Trophoblast cell (in vitro differentiated cells and primary cell): ENCODE data around the gene BLM.

ENCODE experiments used
- DNase-seq, 2 donors: peaks; one replicate each; pipeline ENCODE4 v3.0.0-alpha.2; 2016
- H2AFZ ChIP-seq: 2 replicates; pipeline ENCODE4 v1.6.1; 2013; ENCODE audit warnings: low read length, moderate library complexity, mild to moderate bottlenecking; ENCODE audit not compliant: insufficient read depth, poor library complexity
- H2AK5ac ChIP-seq: 2 replicates; pipeline ENCODE4 v1.6.1; 2013; ENCODE audit warnings: mild to moderate bottlenecking, low read length
- H2BK120ac ChIP-seq: 2 replicates; pipeline ENCODE4 v1.6.1; 2013; ENCODE audit warnings: low read length, mild to moderate bottlenecking, moderate library complexity; ENCODE audit not compliant: insufficient read depth, poor library complexity
- H2BK12ac ChIP-seq: 2 replicates; pipeline ENCODE4 v1.6.1; 2013; ENCODE audit warnings: mild to moderate bottlenecking, low read length, moderate library complexity
- H2BK5ac ChIP-seq: 2 replicates; pipeline ENCODE4 v1.6.1; 2013; ENCODE audit warnings: low read length, low read depth, moderate library complexity, mild to moderate bottlenecking; ENCODE audit not compliant: poor library complexity
- H3K14ac ChIP-seq: 2 replicates; pipeline ENCODE4 v1.6.1; 2013; ENCODE audit warnings: mild to moderate bottlenecking, low read length
- H3K18ac ChIP-seq: 2 replicates; pipeline ENCODE4 v1.6.1; 2013; ENCODE audit warnings: mild to moderate bottlenecking, low read length
- H3K23ac ChIP-seq: 2 replicates; pipeline ENCODE4 v1.6.1; 2013; ENCODE audit warnings: low read length
- H3K27ac ChIP-seq: 2 replicates; pipeline ENCODE4 v1.5.1; 2013; ENCODE audit warnings: low read depth, mild to moderate bottlenecking, inconsistent platforms, low read length, moderate library complexity
- H3K27me3 ChIP-seq: 2 replicates; pipeline ENCODE4 v1.6.1; 2013; ENCODE audit warnings: inconsistent platforms, mild to moderate bottlenecking, low read length, moderate library complexity; ENCODE audit not compliant: insufficient read depth
- H3K36me3 ChIP-seq, 2 experiments: 1 replicate in 1 of 2; 2 replicates in 1 of 2; pipeline ENCODE4 v1.6.1; 2013; ENCODE audit warnings: low read length in 2 of 2, mild to moderate bottlenecking in 2 of 2, moderate library complexity in 1 of 2; ENCODE audit not compliant: insufficient read depth in 2 of 2, control insufficient read depth in 1 of 2
- H3K4ac ChIP-seq: 2 replicates; pipeline ENCODE4 v1.6.1; 2013; ENCODE audit warnings: low read depth, mild to moderate bottlenecking, low read length, moderate library complexity
- H3K4me1 ChIP-seq, 2 experiments: 1 replicate in 1 of 2; 2 replicates in 1 of 2; pipeline ENCODE4 v1.6.1; 2013; ENCODE audit warnings: low read length in 2 of 2, mild to moderate bottlenecking in 2 of 2, moderate library complexity in 1 of 2; ENCODE audit not compliant: insufficient read depth in 2 of 2, control insufficient read depth in 1 of 2
- H3K4me2 ChIP-seq: 2 replicates; pipeline ENCODE4 v1.6.1; 2013; ENCODE audit warnings: inconsistent platforms, mild to moderate bottlenecking, low read length, moderate library complexity
- H3K4me3 ChIP-seq: 2 replicates; pipeline ENCODE4 v1.5.1; 2013; ENCODE audit warnings: mild to moderate bottlenecking, low read depth, low read length, inconsistent platforms
- H3K79me1 ChIP-seq: one replicate; pipeline ENCODE4 v1.6.1; 2013; ENCODE audit warnings: low read length
- H3K79me2 ChIP-seq: 2 replicates; pipeline ENCODE4 v1.6.1; 2013; ENCODE audit warnings: low read length, mild to moderate bottlenecking; ENCODE audit not compliant: control insufficient read depth, insufficient read depth, poor library complexity
- H3K9ac ChIP-seq: 2 replicates; pipeline ENCODE4 v1.6.1; 2013; ENCODE audit warnings: mild to moderate bottlenecking, low read length
- H3K9me3 ChIP-seq: 2 replicates; pipeline ENCODE4 v1.6.1; 2013; ENCODE audit warnings: low read depth, mild to moderate bottlenecking, control low read depth, inconsistent platforms, low read length; ENCODE audit not compliant: insufficient read depth
- H4K12ac ChIP-seq: 2 replicates; pipeline ENCODE4 v1.6.1; 2013; ENCODE audit warnings: low read depth, mild to moderate bottlenecking, low read length, moderate library complexity
- H4K8ac ChIP-seq: 2 replicates; pipeline ENCODE4 v1.6.1; 2013; ENCODE audit warnings: low read depth, mild to moderate bottlenecking, low read length, moderate library complexity
- H4K91ac ChIP-seq: one replicate; pipeline ENCODE4 v1.6.1; 2013; ENCODE audit warnings: low read depth, mild to moderate bottlenecking, low read length, moderate library complexity
- WGBS: extraction: QIAGEN DNeasy Blood & Tissue Kit; methylation state at CpG from one replicate; pipeline ENCODE4 v1.1.7; 2013; ENCODE audit warnings: missing lambda C conversion rate; ENCODE audit not compliant: insufficient read length, insufficient coverage; ENCODE audit errors: extremely low coverage; 5-methylcytosine and 5-hydroxymethylcytosine counted together

Gene BLM

DNA sequence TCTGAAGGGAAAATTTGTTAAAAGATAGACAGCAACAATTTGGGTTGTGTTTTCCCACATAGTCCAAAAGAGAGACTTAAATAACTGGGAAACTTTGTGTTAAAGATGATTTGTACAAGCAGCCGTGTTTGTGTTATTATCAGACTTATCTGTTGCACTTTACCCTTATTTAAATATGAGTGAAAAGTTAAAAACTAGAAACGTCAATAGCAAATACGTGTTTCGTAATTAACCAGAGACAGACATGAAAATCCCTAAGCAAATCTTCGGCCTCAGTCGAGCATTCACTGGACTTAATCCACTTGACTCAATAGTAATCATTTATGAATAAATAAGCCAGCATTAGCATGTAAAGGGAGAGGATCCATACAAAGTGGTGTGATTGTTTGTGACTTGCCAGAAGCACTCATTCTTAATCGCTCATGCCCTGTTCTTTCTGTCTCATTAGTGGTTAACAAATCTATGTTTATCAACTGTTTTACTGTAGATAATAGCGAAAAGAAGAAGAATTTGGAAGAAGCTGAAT is 34.2 kb downstream of the BLM start:
- Histone ChIP-seq H4K91ac (no peak overlapping the region), H3K27me3 (no peaks in the 10 kb centered on the region), H3K4me2 (no peak overlapping the region), H2AFZ (no peak overlapping the region), H3K79me2 (no peaks in the 10 kb centered on the region), H3K14ac (no peak overlapping the region), H3K23ac (no peak overlapping the region), H3K36me3 (peaks cover 3% of the 10 kb centered on the region in 2 experiments), H3K4ac (no peak overlapping the region), H3K9ac (no peak overlapping the region), H3K27ac (no peak overlapping the region), H2BK12ac (no peak overlapping the region), H3K79me1 (no peaks in the 10 kb centered on the region), H4K8ac (no peak overlapping the region), H3K9me3 (no peaks in the 10 kb centered on the region), H4K12ac (no peak overlapping the region), H2AK5ac (no peak overlapping the region), H3K18ac (no peak overlapping the region), H2BK5ac (no peak overlapping the region), H2BK120ac (no peak overlapping the region), H3K4me3 (no peak overlapping the region), H3K4me1 (no peaks in the 10 kb centered on the region)
- DNase-seq = no peak
- no CpG with 5 or more reads among the region's 8 CpGs for WGBS

GRCh38 chr15:90756916-90757315 is 39.8 kb downstream of the BLM start:
- Histone ChIP-seq H3K27ac (no peak overlapping the region), H3K79me1 (no peaks in the 10 kb centered on the region), H3K14ac (no peak overlapping the region), H4K8ac (no peak overlapping the region), H4K91ac (no peak overlapping the region), H3K4ac (no peak overlapping the region), H3K9ac (no peak overlapping the region), H3K4me1 (no peaks in the 10 kb centered on the region), H3K27me3 (no peaks in the 10 kb centered on the region), H2AFZ (no peak overlapping the region), H2BK12ac (no peak overlapping the region), H3K79me2 (no peaks in the 10 kb centered on the region), H3K4me3 (no peak overlapping the region), H3K36me3 (peaks cover 3 to 5% of the 10 kb centered on the region in 2 experiments), H2BK5ac (no peak overlapping the region), H2AK5ac (no peak overlapping the region), H3K23ac (no peak overlapping the region), H3K18ac (no peak overlapping the region), H2BK120ac (no peak overlapping the region), H4K12ac (no peak overlapping the region), H3K4me2 (no peak overlapping the region), H3K9me3 (no peaks in the 10 kb centered on the region)
- no peak for DNase-seq
- no CpG with 5 or more reads among the region's 2 CpGs for WGBS

- no peak overlapping the region for H3K4me2 ChIP-seq
- no peak overlapping the region for H4K91ac ChIP-seq
- peaks cover 5% of the 10 kb centered on the region in 2 experiments for H3K36me3 ChIP-seq
- no peak for DNase-seq
- no CpG with 5 or more reads among the region's 1 CpG for WGBS
- H3K9me3 ChIP-seq = no peaks in the 10 kb centered on the region
- H3K27me3 ChIP-seq = no peaks in the 10 kb centered on the region
- no peak overlapping the region for H3K14ac ChIP-seq
- H3K9ac ChIP-seq = no peak overlapping the region
- H4K12ac ChIP-seq = no peak overlapping the region
- no peak overlapping the region for H4K8ac ChIP-seq
- H2AFZ ChIP-seq = no peak overlapping the region
- no peak overlapping the region for H3K4ac ChIP-seq
- no peak overlapping the region for H2BK120ac ChIP-seq
- no peak overlapping the region for H2AK5ac ChIP-seq
- H3K79me1 ChIP-seq = no peaks in the 10 kb centered on the region
- H3K79me2 ChIP-seq = no peaks in the 10 kb centered on the region
- no peak overlapping the region for H2BK12ac ChIP-seq
- no peak overlapping the region for H3K18ac ChIP-seq
- no peak overlapping the region for H3K4me3 ChIP-seq
- no peaks in the 10 kb centered on the region for H3K4me1 ChIP-seq
- H2BK5ac ChIP-seq = no peak overlapping the region
- no peak overlapping the region for H3K27ac ChIP-seq
- no peak overlapping the region for H3K23ac ChIP-seq
These were observed 40.3 kb downstream of the BLM start for GRCh38 chr15:90757461-90757860.

GRCh38 chr15:90760661-90761232 is 43.6 kb downstream of the BLM start:
- H2BK120ac ChIP-seq = no peak overlapping the region
- H2BK12ac ChIP-seq = no peak overlapping the region
- DNase-seq = no peak
- H3K4ac ChIP-seq = no peak overlapping the region
- H4K8ac ChIP-seq = no peak overlapping the region
- no peaks in the 10 kb centered on the region for H3K79me1 ChIP-seq
- H2BK5ac ChIP-seq = no peak overlapping the region
- no peak overlapping the region for H3K18ac ChIP-seq
- no peak overlapping the region for H3K27ac ChIP-seq
- WGBS = no CpG with 5 or more reads among the region's 1 CpG
- no peak overlapping the region for H3K14ac ChIP-seq
- H3K4me2 ChIP-seq = no peak overlapping the region
- H3K36me3 ChIP-seq = peaks cover 3 to 5% of the 10 kb centered on the region in 2 experiments
- H3K79me2 ChIP-seq = no peaks in the 10 kb centered on the region
- H4K91ac ChIP-seq = no peak overlapping the region
- H3K9ac ChIP-seq = no peak overlapping the region
- H3K27me3 ChIP-seq = no peaks in the 10 kb centered on the region
- H3K23ac ChIP-seq = no peak overlapping the region
- no peaks in the 10 kb centered on the region for H3K9me3 ChIP-seq
- H2AK5ac ChIP-seq = no peak overlapping the region
- no peak overlapping the region for H4K12ac ChIP-seq
- no peaks in the 10 kb centered on the region for H3K4me1 ChIP-seq
- H2AFZ ChIP-seq = no peak overlapping the region
- H3K4me3 ChIP-seq = no peak overlapping the region
